Stimulated activated CD8-positive, alpha-beta memory T cell treated with anti-CD3 and anti-CD28 coated beads, Interleukin-7, amount 100 ng/mL, for 24 hours (primary cell): Measurements from ENCODE around the gene ANLN.
"Not testable (repeated sequence)": the region's sequence is repeated elsewhere in the genome, so short reads cannot be mapped to it uniquely, and the experiment has no call there.

Experiments
- DNase-seq: peaks from one replicate; pipeline ENCODE4 v3.0.0-alpha.2; 2020; ENCODE audit warnings: low read depth

The ANLN gene

DNA sequence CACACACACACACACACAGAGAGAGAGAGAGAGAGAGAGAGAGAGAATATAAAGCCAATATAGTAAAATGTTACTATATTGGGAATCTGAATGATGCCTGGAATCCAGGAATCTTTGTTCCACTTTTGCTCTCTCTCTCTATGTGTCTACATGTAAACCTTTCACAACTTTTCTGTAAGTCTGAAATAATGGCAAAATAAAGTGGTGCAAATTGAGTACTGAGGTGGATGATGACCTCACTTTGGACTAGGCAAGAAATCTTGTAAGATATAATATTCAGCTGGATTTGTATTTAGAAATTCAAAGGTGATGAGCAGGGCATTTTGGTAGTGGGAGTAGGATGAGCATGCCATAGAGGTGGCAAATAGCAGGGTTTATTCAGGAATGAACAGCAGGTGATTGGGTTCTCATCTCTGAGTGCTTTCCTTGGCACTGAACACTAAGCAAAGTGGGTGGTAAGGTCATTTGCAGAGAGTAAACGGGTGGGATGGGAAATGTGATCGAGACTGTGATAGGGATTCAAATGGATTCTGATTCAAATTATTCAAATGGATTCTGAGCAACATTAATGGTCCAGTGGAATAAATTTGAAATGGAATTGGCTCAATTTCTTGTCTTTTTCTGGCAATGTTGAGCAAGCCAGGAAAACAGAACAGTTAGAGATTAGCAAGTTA is 9.7 kb upstream of the ANLN start:
- no peak for DNase-seq

DNA sequence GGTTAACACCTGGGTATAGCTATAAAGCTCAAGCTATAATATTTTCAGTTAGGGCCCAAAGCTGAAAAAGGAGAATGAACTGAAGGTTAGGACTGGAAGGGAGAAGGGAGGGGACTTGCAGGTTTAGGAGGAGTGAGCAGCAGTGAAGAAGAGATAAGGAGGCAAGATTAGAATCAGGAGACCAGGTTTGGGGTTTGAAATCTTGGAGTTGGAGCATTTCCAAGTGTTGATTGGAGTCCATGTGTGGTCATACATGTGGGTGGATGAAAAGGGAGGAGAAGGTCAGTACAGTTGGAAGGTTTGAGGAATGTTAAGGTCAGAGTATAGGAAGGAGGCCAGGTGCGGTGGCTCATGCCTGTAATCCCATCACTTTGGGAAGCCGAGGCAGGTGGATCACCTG is 8.6 kb upstream of the ANLN start:
- DNase-seq: no peak

DNA sequence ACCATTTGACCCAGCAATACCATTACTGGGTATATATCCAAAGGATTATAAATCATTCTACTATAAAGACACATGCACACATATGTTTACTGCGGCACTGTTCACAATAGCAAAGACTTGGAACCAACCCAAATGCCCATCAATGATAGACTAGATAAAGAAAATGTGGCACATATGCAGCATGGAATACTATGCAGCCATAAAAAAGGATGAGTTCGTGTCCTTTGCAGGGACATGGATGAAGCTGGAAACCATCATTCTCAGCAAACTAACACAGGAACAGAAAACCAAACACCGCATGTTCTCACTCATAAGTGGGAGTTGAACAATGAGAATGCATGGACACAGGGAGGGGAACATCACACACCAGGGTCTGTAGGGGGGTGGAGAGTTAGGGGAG is 6.4 kb upstream of the ANLN start:
- not testable (repeated sequence) for DNase-seq

DNA sequence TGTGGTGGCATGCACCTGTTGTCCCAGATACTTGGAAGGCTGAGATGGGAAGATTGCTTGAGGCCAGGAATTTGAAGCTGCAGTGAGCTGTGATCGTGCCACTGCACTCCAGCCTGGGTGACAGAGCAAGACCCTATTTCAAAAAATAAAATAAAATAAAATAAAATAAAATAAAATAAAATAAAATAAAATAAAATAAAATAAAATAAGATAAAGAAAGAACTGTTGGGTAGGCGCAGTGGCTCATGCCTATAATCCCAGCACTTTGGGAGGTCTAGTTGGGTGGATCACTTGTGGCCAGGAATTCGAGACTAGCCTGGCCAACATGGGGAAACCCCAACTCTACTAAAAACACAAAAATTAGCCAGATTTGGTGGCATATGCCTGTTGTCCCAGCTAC is 4.0 kb upstream of the ANLN start:
- DNase-seq: not testable (repeated sequence)

DNA sequence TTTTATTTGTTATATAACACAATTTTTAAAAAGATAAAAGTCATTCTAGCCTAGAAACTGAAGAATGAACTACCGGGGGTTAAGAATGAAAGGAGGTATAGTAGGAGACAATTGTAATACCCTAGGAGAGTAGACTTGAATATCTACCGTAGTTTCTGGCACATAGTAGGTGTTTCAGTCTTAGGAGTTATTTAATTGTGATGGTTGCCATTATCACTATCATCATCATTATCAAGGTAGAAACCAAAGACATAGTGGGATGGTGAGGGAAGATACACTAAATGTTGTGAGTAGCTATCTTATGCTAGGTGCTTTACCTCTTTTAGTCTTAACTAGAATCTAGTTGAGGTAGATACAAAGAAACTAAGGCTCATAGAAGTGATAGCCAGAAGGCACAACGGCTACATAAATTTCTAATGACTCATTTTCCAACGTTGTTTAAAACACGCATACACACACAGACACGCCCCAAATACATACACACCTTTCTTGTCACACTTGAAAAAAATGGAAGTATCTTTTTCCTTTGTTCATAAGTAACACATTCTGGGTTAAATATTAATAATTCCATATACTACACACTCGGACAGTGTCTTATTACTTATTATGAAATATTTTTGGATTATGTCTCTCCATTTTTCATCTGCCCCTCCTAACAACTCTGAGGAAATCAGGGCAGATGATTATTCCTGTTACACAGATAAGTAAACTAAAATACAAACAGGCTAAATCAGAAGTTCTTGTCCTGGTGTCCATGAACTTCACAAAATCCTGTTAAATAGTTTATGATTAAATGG is 2.0 kb upstream of the ANLN start:
- no peak for DNase-seq

DNA sequence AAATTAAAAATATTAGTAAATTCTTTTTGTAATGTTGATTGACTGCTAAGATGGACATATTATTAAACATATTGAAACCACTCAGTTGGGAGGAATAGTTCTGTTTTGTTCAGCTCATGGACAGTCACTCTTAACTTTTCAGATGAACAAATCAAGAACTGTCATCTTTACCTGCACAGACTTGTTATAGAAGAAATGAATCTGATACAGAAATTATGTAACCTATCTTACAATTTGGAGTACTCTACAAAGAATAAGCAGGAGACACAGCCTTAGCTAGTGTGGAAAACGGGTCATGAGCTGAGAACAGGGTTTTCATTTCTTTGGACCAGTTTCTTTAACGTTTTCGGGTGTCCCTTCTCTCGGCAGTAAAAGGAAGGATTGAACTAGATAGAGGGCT is 1.2 kb upstream of the ANLN start:
- no peak for DNase-seq

DNA sequence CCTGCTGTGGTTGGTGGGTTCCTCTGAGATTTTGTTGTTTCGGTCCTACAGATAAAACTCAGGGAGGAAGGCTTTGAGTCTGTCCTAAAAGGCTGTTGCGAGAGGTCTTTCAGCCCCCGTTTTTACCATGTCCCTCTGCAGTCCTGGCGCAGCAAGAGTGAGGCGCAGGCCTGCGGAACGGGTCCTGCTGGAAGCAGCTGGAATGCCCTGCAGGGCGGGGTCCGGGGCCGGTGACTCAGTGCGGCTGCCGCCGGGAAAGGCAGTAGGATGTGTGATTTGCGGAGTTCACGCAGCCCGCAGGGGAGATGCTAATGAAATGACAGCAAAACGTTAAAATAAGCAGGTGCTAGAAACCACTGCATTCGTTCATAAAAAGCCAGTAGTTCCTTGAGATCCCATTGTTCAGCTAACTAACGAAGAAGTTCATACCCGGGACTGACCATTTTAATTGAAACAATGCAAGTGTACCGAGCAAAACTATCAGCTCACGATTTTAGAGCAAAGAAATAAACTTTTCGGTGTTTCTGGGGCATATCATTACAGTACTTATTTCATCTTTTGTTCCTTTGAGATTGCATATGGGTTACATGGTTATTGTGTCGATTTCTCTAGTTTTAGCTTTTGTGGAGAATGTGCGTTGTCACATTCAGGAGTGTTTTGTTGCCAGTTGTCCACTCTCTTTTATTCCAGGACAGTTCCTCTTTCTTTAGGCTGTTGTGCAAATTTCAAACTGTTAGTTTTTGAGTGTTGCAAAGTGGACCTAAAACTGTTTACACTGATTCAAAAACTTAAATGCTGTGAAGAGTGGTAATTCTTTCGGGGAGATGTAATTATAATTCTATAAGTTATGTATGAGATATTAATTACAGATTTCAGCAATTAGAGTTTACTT is 783 bp downstream of the ANLN start:
- DNase-seq: peak; percentile 30

DNA sequence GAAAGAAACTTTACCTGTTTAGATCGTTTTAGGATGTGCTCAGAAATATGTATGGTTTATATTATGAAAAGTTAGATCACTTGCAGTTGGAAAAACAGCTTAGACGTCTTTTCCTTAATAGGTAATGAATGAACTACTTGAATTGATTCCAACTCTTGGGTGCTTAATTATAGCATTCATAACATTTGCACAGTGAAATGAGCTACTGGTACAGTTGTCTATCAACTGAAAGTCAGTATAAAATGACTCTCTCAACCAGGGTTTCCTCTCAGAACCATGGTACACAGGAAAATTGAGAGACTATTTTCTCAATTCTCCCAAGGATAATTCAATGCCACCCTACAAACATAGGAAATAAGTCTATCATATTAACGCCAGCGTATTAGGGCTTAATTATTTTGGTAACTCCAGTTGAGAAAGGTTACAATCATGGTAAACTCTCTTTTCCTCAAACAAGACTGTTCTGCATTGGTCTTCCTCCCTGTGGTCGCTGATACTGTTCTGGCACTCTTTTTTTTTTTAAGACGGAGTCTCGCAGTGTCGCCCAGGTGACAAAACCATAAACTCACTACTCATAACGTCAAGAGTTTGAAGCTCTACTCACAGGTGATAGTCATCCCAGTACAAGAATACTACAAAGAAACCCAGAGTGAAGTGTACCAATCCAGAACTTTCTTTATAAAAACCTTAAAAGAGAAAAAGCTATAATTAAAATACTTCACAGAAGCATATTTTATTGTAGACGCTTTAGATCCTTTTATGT is 2.0 kb downstream of the ANLN start:
- no peak for DNase-seq

DNA sequence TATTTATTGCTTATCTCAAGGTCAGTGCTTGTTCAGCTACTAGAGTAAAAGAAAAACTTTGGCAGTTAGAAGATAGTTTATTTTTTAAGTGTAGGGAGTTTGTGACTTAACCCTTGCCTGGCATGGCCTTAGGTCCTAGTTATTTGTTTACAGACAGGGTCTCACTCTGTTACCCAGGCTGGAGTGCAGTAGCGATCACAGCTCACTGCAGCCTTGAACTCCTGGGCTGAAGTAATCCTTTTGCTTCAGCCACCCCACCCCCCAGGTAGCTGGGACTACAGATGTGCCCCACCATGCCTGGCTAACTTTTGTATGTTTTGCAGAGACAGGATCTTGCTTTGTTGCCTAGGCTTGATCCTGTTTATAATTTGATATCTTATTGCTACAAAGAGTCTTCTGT is 4.2 kb downstream of the ANLN start:
- no peak for DNase-seq

DNA sequence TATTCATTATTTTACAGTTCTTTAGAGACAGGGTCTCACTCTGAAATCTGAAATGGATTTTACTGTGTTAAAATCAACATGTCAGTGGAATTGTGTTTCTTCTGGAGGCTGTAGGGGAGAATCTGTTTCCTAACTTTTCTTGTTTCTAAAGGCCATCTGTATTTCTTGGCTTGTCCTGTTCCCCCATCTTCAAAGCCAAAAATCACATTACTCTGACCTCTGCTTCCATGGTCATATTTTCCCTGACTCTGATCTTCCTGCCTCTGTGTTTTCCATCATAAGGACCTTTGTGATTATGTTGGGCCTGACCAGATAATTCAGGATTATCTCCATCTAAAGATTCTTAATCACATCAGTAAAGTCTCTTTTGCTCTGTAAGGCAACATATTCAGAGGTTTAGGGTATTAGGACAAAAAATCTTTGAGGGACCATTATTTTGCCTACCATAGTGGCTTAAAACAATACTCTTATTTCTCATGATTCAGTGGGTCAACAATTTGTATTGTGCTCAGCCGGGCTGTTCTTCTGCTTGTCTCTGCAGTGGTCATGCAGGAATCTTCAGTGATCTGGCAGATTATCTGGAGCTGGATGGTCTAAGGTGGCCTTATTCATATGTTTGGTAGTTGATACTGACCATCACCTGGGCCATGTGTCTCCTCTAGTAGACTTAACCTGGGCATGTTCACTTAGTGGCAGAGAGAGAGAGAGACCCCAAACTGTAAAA is 5.7 kb downstream of the ANLN start:
- DNase-seq: no peak

DNA sequence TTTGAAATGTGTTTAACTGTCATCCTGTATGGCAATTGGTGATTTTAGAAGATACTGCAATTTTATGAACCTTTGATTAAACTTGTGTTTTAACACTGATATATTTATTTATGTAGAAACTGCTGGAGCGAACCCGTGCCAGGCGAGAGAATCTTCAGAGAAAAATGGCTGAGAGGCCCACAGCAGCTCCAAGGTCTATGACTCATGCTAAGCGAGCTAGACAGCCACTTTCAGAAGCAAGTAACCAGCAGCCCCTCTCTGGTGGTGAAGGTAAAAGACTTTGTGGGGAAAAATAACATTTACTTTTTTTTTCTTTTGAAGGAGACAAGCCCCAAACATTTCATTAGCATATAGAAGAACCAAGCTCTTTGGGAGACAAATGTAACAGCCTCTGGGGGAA is 6.5 kb downstream of the ANLN start:
- DNase-seq: no peak

DNA sequence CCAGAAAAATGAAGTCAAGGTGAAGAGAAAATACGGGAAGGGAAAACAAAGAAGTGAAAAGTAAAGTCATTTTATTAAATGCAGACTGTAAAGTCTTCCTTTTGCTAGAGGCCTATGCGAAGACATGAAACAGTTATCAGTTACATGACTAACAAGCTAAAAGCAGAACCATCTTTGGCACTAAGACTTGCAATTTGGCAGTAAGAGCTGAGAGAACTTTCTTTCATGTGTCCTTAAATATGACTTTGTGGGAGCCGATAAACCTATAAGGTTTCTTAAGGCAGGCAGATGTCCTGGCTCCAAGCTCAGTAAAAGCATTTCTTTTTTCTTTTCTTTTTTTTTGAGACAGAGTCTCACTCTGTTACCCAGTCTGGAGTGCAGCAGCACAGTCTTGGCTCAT is 10.4 kb downstream of the ANLN start:
- DNase-seq: no peak

DNA sequence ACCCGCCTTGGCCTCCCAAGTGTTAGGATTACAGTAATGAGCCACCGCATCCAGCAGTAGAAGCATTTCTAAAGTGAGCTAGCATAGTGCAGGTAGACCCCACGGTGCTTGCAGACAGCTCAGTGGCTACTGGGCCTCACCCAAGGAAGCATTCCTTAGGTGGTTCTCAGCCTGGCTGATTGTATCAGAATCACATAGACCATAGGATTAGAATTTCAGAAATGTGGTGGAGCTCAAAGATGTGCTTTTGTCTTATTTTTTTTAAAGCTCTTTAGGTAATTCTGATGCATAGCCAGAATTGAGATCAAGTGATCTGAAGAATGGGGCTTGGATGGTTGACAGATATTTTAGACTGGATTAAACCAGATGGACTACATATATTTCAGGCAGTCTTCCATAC is 10.9 kb downstream of the ANLN start:
- DNase-seq: no peak

DNA sequence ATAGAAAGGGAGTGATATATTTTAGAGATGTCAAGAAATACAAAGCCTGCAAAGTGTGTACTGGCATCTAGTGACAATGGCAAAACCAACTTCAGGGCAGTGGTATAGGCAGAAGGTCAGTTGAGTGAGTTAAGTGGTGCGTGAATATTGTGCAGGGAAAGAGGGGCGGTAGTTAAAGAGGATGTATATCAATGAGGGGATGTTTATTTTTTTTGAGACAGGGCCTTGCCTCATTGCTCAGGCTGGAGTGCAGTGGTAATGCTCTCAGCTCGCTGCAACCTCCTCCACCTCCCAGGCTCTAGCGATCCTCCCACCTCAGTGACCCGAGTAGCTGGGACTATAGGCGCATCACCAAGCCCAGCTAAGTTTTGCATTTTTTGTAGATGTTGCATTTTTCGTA is 13.8 kb downstream of the ANLN start:
- DNase-seq: no peak

DNA sequence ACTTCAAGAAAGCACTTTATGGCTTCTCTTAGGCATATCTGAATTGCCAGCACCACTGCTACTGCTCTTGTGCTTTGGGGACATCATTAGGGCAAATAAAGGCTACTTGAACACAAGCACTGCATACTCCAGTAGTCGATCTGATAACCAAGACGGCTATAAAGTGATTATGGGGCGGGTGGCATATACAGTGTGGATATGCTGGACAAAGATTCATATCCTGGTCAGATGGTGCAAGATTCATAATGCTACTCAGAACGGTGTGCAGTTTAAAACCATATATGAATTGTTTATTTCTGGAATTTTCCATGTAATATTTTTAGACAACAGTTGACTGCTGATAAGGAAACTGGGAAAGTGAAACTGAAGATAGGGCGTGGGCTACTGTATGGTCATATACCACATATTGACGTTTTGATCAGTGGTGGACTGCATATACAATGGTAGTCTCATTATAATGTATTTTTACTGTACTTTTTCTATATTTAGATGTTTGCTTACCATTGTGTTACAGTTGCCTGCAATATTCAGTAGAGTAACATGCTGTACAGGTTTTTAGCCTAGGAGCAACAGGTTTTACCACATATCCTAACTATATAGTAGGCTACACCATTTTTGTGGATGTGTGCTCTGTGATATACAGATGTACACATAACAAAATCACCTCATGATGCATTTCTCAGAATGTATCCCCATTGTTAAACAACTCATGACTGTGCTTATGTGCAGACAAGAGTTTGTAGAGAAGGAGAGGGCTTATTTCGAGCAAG is 15.2 kb downstream of the ANLN start:
- no peak for DNase-seq

DNA sequence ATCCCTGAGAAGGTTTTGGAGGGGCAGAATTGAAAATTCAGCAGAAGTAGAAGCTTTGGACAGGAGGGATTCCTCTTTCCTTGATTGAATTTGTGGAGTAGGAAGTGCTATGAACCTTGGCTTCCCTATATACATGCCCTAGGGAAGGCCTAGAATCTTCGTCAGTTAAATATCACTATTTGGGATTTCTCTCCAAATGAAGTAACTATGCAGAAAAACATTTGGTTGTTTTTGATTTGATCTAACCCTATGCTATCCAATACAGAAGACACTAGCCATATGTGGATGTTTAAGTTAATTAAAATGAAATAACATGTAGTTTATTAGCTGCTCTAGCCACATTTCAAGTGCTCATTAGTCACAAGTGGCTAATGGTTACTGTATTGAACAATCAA is 15.7 kb downstream of the ANLN start:
- DNase-seq: no peak

DNA sequence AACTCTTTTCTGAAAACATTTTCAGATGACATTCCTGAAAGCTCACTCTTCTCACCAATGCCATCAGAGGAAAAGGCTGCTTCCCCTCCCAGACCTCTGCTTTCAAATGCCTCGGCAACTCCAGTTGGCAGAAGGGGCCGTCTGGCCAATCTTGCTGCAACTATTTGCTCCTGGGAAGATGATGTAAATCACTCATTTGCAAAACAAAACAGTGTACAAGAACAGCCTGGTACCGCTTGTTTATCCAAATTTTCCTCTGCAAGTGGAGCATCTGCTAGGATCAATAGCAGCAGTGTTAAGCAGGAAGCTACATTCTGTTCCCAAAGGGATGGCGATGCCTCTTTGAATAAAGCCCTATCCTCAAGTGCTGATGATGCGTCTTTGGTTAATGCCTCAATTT is 16.5 kb downstream of the ANLN start:
- no peak for DNase-seq

DNA sequence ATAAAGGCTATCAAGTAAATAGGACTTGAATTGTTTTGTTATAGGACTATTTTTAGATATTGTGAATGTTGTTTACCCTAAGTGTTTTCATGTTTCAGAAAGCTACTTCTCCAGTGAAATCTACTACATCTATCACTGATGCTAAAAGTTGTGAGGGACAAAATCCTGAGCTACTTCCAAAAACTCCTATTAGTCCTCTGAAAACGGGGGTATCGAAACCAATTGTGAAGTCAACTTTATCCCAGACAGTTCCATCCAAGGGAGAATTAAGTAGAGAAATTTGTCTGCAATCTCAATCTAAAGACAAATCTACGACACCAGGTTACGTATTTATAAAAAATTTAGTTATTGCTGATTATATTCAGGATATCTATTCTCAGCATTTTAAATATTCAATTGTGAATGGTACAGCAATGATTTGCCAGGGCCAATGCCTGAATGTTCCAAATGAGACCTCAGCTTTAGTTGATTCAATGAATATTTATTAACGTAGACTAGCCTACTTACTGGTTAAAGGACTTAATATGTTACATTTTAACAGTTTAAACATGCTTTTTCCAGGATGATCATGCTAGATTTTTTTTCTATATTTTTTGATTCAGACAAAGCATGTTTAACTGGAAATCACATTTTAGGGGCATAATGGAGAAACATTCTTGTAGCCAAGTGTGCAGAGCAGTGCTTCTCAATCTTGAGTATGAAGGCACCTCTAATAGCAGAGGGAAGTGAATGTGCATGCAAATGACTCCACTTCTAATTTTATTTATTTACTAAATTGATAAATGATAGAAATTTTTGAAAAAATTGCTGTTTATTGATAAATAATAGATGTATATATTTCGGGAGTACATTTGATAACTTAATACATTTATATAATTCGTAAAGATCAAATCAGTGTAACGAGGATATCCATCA is 18.2 kb downstream of the ANLN start:
- DNase-seq: no peak

DNA sequence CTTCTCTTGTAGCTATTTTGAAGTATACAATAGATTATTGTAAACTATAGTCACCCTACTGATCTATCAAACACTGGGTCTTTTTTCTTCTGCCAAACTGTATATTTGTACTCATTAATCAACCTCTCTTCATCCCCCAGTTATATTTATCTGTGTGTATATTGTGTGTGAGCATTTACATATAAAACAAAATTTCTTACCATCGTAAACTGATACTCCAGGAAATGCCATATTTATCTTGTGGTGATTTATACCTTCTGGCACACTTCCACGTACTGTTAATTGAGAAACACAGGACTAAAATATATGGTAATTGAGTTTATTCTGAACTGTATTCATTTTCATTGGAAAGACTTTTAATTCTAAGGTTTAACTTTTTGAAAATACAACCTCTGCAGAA is 18.9 kb downstream of the ANLN start:
- DNase-seq: no peak

DNA sequence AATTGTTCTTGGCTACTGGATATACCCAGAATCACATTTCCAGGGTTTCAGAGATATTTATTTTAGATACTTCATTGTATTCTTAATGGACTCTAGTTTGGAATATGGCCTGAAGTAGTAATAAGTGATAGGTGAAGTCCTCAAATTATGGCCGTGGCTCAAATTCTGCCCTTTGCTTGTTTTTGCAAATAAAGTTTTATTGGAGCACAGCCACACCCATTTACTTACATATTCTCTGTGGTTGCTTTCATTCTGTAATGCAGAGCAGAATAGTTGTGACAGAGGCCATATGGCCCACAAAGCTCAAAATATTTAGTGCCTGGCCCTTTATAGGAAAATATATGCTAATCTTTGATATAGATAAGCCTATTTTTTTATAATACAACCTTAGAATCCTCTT is 19.5 kb downstream of the ANLN start:
- no peak for DNase-seq
